Ammon's horn (tissue), 1 donor: ENCODE measurements around the gene AKT3.
"Not testable (repeated sequence)": the region's sequence is repeated elsewhere in the genome, so short reads cannot be mapped to it uniquely, and the experiment has no call there.

Experiments used
- DNase-seq: peaks from one replicate; pipeline ENCODE4 v3.0.0-alpha.2; 2016; ENCODE audit warnings: low spot score

The AKT3 gene

DNA sequence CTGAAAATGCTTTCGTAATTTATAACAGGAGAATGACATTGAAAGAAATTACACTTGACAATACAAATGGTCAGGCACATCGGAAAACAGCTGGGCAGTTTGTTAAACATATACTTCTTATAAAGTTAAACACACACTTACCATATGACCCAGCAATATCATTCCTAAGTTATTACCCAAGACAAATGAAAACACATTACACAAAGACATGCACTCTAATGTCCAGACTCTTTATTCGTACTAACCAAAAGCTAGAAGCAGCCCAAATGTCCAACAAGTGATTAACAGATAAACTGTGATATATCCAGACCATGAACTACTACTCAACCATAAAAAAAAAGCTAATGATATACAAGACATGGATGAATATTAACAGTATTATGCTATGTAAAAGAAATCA lies 8.5 kb downstream of the AKT3 start:
- DNase-seq: no peak

DNA sequence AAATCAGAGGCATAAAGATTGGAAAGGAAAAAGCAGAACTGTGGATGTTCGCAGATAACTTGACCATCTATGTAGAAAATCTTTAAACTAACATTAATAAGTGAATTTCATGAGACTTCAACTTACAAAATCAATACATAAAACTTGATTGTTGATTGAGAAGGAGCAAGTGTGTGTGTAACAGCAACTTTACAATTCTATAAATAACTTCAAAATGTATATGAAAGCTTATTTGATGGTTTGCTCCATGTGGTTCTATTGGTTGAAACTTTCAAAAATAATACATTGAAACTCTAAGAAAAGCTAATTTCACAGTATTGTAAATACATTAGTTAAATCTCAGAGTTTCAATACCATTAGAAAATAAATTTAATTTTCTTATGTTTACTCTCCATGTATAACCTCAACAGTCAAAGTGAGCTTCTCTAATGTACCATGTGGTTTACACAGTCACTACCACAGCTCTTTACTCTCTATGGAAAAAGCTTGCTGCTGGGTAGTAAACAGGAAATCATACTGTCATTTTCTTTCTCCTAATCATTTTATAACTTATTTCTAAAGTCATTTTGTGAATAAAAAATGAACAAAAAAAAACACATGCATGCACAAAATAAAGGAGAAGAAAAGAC lies 12.0 kb downstream of the AKT3 start:
- no peak for DNase-seq

DNA sequence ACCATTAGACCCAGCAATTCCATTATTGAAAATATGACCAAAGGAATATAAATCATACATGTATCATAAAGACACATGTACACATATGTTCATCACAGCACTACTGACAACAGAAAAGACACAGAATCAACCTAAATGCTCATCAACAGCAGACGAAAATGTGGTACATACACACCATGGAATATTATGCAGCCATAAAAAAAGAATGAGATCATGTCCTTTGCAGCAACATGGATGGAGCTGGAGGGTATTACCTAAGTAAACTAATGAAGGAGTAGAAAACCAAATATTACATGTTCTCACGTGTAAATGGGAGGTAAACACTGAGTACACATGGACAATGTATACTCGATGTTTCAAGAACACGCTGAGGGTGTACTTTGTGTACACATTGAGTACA lies 15.9 kb downstream of the AKT3 start:
- DNase-seq: no peak

DNA sequence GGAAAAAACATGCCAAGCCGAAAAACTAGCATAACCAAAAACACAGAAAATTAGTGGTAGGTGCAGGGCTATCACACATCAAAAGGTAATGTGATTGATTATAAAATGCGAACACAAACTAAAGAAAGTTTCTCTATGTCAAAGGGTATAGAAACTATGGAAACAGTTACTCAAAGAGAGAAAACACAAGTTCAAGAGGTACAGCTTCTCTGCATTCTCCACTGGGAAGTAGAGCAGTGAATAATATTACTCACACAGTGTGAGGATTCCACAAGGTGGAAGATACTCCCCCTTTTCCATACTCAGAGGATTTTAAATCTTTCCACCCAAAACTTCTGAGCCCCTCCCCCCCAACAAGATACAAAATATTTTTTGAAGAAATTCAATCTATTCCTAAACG lies 18.6 kb downstream of the AKT3 start:
- no peak for DNase-seq

DNA sequence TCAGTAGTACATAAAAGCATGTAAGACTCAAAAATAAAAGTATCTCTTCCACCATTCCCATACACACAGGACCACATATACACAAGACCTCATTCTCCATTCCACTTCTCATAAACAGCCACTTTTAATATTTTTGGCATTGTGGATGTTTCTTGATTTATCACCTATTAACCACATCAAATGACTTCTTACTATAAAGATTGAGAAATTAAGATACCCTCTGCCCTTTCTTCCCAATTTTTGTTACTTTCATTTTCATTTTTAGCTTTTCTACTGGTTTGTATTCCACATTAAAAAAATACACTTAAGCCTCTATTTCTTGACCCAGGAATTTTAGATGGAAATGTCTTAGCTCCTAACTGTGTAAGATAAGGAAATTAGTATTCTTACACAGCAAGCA lies 22.8 kb downstream of the AKT3 start:
- DNase-seq: no peak

DNA sequence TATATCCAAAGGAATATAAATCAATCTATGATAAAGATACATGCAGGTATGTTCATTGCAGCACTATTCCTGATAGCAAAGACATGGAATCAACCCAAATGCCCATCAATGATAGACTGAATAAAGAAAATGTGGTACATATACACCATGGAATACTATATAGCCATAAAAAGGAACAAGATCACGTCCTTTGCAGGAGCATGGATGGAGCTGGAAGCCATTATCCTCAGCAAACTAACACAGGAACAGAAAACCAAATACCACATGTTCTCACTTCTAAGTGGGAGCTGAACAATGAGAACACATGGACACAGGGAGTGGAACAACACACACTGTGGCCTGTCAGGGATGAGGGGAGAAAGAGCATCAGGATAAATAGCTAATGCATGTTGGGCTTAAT lies 25.1 kb downstream of the AKT3 start:
- DNase-seq: not testable (repeated sequence)

DNA sequence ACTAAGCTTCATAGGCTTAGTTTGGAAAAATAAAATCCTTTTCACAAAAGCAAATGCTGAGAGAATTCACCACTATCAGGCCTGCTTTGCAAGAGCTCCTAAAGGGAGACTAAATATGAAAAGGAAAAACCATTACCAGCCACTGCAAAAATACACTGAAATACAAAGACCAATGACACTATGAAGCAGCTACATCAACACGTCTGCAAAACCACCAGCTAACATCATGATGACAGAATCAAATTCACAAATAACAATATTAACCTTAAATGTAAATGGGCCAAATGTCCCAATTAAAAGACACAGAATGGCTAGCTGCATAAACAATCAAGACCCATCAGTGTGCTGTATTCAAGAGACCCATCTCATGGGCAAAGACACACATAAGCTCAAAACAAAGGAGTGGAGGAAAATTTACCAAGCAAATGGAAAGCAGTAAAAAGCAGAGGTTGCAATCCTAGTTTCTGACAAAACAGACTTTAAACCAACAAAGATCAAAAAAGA lies 28.8 kb downstream of the AKT3 start:
- DNase-seq: no peak

DNA sequence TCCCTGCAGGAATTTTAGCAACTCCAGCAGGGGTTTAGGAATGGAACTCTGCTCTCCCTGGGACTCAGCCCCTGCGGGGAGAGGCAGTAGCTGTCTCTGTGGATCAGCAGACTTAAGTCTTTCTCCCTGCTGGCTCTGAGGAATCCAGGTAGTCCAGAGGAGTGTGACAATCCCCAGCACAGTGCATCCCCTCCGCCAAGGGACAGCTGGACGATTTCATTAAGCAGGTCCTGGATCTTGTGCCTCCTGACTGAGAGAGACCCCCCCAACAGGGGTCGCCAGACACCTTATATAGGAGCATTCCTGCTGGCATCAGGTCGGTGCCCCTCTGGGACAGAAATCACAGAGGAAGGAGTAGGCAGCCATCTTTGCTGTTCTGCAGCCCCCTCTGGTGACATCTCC lies 30.6 kb downstream of the AKT3 start:
- no peak for DNase-seq

DNA sequence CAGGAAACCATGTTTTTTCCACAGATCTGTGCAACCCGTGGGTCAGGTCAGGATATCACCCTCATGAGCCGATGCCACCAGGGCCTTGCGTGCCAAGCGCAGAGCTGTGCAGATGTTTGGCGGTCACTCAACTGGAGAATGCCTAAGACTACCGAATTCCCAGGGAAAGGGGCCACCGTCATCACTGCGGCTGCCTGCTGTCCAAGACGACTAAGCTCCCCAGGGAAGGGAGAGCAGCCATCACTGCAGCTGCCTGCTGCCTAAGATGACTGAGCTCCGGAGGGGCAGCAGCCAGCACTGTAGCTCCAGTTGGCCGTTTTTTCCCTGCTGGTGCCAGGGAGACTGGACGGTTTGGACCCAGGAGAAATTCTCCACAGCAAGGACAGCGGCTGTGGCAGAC lies 31.1 kb downstream of the AKT3 start:
- DNase-seq: no peak

DNA sequence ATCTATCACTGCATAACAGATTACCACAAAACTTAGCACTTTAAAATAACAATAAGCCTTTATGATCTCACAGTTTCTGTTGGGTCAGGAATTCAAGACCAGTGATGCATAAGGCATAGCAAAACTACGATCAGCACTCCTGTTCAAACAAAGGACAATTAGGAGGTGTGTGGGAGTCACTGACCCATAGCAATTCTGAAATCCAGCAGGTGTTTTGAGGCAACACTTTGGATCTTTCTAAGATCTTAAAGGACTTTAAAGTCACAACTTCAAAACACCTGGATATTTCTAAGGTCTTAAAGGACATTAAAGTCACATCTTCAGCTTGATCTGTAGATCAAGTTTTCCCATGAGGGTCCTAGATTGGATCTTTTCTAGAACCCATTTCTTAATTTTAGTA lies 35.3 kb downstream of the AKT3 start:
- DNase-seq: no peak

DNA sequence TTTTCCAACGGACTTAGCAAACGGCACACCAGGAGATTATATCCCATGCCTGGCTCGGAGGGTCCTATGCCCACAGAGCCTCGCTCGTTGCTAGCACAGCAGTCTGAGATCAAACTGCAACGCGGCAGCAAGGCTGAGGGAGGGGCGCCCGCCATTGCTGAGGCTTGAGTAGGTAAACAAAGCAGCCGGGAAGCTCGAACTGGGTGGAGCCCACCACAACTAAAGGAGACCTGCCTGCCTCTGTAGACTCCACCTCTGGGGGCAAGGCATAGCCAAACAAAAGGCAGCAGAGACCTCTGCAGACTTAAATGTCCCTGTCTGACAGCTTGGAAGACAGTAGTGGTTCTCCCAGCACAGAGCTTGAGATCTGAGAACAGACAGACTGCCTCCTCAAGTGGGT lies 42.7 kb downstream of the AKT3 start:
- not testable (repeated sequence) for DNase-seq

DNA sequence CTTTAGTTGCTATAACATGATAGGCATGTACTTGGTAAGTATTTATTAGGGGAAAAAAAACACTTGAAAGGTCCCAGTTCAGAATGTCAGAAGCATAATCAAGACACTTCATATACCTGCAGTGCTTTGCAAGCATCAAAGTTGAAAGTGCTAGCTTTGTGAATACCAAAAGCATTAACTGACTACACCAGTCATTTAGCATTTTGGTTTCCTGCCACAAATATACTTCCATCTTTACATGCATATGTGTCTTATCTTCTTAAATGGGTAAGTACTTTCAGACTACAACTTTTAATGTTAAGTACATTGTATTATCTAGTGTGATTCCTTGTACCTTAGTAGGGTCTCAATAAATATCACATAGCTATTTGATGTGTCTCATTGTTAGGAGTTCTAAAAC lies 43.7 kb downstream of the AKT3 start:
- no peak for DNase-seq

DNA sequence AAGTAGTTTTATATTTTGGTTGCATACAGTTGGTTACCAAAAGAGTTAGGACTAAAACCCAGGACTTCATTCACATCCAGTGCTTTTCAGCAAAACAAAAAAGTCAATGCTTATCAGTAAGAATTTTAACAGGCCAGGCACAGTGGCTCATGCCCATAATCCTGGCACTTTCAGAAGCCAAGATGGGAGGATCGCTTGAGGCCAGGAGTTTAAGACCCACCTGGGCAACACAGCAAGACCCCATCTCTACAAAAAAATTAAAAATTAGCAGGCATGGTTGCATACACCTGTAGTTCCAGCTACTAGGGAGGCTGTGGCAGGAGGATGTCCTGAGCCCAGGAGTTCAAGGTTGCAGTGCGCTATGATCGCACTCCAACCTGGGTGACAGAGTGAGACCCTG lies 47.3 kb downstream of the AKT3 start:
- DNase-seq: no peak

DNA sequence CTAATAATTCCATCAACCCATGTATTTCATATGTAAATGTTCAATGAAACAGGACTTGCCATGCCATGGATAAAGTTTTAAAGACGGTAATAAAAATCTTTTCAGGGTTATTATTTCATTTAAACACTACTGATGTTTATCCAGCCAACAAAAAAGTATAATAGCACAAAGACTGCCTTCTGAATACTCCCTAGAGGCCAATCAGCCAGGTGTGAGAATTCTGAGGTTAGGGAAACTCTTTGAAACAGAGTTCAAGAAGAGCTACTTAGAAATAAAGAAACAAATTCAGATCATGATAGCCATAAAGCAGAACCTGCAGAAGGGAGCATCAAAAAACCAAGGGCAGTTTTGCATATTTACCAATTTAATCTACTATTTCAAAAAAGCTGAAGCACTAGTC lies 48.7 kb downstream of the AKT3 start:
- no peak for DNase-seq

DNA sequence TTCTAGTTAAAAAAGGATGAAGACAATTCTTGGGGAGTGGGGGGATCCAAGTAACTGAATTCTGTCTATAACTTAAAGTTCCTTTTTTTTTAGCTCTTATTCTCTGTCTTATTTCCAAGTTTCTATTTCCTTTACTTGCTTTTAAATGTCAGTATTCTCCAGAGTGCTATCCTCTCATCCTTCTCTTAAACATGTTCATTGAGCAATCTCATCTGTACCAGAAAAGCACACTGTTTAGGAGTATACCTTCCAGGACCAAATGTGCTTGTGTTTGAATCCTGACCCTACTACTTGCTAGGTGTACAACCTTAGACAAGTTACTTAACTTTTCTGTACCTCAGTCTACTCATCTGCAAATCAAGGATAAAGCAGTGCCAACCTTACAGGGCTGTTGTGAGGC lies 50.1 kb downstream of the AKT3 start:
- no peak for DNase-seq

DNA sequence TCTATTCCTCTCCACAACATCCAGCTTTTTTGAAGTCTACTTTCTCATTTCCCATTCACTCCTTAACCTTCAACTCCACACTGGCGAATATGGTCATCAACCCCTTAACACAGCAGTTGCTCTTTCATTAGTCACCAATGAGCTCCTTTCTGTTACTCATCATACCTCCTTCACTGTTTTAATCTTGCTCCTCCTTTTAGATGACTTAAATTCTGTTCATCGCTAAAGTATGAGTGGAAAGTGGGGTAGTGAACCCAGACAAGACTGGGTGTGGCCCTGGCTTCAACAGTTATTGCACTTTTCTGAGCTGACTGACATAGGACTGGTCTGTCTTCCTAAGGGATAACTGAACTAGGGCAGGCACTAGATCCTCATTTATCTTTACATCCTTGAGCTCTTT lies 51.3 kb downstream of the AKT3 start:
- no peak for DNase-seq

DNA sequence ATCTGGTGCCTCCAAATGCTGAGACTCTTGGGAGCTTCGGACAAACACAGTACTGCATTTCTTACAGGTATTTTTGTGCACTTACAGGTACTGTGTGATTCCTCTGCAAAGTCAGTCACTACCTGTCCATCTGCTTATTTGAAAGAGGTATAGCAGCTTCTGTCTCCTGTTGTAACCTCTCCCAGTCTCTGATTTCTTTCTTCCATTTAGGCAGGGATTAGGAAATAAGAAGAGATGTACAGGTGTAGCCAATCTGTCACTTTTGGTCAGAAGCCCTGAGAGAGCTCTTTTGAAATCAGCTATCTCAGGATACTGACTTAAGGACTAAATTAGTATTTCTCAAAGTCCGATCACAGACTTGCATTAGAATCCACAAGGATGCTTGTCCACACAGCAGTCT lies 54.0 kb downstream of the AKT3 start:
- no peak for DNase-seq

DNA sequence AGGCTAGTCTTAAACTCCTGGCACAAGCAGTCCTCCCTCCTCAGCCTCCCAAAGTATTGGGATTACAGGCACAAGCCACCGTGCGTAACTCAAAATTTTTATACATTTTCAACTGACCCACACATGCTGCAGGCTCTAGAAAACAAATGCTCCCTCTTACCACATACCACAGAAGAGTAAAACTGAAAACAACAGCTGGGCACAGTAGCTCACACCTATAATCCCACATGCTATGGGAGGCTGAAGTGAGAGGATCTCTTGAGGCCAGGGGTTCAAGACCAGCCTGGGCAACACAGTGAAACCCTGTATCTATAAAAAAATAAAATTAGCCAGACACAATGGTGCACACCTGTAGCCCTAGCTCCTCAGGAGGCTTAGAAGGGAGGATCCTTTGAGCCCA lies 56.7 kb downstream of the AKT3 start:
- DNase-seq: no peak

DNA sequence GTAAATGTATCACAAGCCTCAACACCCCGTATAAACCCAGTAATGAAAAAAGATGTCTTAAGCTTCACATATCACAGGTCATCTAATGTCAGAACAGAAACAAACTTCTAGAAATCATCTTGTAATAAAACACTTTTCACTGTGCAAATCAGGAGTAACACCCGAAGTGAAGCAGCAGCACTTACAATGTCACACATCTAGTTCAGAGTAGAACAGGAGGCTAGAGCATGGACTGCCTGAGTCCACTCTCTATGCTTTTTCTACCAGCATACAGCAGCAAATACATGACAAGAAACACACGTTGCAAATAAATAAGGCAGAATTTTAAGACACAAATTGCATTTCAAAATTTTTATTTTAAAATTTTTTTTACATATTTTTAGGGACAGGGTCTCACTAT lies 57.2 kb downstream of the AKT3 start:
- no peak for DNase-seq

DNA sequence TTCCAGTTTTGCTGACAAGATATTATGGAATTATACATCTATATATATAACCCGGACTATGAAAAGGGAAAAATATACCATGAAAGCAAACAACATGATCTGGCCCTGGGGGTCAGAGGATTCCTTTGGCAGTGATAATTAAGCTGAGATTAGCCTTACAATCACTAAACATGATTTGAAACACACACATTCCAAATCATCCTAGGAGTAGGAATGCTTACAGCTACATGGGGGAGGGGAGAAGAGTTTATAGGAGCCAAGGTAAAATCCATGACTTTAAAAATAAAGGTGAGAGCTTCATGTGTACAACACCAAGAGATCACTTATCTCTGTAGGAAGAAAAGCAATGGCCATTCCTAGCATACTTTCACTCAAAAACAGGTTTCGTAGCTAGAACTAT lies 57.6 kb downstream of the AKT3 start:
- no peak for DNase-seq

DNA sequence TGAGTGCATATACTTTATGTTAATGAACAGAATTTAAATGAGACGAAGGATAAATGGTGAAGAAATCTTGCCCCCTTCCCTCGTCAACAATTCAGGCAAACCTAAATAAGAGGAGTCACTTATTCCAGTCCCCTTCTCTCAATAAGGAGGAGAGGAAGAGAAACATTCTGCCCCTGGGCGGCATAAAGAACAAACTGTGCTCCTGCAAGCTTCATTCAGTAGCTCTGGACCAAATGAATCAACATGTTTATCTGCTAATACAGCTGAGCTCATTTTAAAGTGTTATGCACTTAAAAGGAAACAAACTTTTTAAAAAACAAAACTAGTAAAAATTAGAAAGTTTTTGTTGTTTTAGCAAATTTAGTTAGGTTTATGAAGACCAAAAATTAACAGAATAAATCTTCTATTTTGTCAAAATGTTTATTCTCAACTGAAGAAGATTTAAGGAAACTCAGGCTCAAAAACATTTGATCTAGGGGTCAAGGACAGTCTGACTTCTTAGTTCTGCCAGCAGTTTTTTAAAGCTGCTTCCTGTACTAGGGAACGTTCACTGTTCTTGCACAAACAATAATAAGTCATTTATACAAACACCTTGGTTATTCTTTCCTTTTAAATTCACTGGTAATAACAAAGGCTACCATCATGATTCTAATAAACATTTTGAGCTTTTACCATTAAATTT lies 58.3 kb downstream of the AKT3 start:
- DNase-seq: peak; percentile 69

DNA sequence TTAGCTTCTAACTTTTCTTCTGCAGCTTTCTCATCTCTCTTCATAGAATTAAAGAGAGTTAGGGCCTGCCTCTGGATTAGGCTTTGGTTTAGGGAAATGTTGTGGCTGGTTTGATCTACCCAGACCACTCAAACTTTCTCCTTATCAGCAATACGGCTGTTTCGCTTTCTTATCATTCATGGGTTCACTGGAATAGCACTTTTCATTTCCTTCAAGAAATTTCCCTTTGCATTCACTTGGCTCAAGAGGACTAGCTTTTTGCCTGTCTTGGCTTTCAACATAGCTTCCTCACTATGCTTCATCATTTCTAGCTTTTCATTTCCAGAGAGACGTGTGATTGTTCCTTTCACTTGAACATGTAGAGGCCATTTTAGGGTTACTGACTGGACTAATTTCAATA lies 59.6 kb downstream of the AKT3 start:
- no peak for DNase-seq

DNA sequence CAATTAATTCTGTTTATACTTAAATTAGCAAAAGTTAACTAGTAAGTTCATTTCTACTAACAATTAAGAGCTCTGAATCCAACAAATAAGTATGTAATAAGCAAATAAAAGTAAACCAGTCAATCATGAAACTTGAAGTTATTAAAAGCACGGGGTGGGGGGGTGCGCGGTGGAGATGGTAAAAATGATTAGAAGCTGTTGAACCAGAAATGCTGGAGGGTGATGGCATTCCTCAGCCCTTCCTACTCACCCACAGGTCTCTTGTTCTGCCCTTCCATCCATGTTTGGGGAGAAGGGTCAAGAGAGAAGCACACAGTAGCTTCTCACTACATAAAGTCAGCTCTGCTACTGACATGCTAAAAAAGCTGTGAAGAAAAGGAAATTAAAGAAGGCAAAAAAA lies 63.5 kb downstream of the AKT3 start:
- no peak for DNase-seq

DNA sequence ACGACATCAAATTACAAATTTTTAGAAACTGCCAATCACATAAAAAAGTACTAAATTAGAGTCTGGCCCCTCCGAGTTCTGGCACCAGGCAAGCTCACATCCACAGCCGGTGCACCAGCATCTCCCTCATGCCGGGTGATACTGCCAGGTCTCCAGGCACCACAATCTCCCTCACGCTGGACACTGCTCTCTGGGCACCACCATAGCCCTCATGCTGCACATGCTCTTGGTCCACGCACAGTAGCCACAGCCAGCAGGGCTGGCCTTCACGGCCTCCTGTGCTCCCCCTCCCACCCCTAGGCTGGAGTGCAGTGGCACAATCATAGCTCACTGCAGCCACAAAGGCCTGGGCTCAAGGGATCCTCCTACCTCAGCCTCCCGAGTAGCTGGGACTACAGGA lies 65.5 kb downstream of the AKT3 start:
- DNase-seq: no peak
